Epithelial cell of proximal tubule (primary cell): Measurements from ENCODE around the gene PRXL2B. TPM values are rescaled to one million over a fixed set of nuclear protein-coding genes. Genes with fewer than 3 reads are reported as not detected.

Experiments used
- DNase-seq: peaks from one replicate; pipeline ENCODE4 v3.0.0-alpha.2; 2011; ENCODE audit warnings: low read depth
- H3K4me3 ChIP-seq: 2 replicates; pipeline ENCODE4 v1.5.1; 2011; ENCODE audit warnings: low read depth, mild to moderate bottlenecking, low read length
- total RNA-seq: library from RNA; depleted of rRNA; stranded (reverse); fragments of >200 nt; gene quantifications from 2 replicates; pipeline ENCODE4 v1.2.3, GENCODE V29; 2015
- TF ChIP-seq, protein P1 (sequence below): conservative IDR thresholded peaks from 2 replicates; pipeline ENCODE4 v1.5.1; 2012; ENCODE audit warnings: low read depth, mild to moderate bottlenecking, low read length

The PRXL2B gene
- total RNA-seq, 1 donor from 2014 or later: 72.2 TPM

DNA sequence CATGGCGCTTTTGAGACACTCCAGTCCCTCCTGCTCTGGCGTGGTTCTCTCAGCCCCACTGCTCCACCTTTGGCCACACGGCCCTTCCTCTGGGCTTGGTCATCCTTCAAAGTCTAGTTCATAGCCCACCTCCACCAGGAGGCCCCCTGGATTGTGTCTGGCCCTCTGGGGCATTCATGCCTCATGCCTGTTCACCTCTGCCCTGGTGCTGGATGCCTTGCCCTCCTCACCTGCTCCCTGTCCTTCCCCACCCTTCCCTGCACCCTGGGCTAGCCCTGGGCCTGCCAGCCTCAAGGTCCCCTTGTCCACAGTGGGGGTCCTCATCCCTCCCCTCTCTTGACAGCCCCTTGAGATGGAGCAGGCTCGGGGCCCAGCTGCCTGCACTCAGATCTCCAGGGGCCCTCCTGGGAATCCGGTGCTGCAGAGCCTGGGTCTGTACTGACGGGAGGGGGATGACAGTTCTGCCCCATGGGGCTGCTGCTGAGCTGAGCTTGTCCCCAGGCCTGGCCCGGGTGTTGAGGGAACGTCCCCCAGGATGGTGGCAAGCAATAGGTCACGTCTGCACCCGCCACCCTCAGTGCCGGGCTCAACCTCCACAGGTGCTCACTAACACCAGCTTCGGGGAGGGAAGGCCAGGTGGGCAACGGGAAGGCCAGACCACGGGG lies 18.4 kb downstream of the PRXL2B start:
- DNase-seq: no peak
- TF ChIP-seq, protein P1, sequence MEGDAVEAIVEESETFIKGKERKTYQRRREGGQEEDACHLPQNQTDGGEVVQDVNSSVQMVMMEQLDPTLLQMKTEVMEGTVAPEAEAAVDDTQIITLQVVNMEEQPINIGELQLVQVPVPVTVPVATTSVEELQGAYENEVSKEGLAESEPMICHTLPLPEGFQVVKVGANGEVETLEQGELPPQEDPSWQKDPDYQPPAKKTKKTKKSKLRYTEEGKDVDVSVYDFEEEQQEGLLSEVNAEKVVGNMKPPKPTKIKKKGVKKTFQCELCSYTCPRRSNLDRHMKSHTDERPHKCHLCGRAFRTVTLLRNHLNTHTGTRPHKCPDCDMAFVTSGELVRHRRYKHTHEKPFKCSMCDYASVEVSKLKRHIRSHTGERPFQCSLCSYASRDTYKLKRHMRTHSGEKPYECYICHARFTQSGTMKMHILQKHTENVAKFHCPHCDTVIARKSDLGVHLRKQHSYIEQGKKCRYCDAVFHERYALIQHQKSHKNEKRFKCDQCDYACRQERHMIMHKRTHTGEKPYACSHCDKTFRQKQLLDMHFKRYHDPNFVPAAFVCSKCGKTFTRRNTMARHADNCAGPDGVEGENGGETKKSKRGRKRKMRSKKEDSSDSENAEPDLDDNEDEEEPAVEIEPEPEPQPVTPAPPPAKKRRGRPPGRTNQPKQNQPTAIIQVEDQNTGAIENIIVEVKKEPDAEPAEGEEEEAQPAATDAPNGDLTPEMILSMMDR: no peak
- no peak overlapping the region for H3K4me3 ChIP-seq

DNA sequence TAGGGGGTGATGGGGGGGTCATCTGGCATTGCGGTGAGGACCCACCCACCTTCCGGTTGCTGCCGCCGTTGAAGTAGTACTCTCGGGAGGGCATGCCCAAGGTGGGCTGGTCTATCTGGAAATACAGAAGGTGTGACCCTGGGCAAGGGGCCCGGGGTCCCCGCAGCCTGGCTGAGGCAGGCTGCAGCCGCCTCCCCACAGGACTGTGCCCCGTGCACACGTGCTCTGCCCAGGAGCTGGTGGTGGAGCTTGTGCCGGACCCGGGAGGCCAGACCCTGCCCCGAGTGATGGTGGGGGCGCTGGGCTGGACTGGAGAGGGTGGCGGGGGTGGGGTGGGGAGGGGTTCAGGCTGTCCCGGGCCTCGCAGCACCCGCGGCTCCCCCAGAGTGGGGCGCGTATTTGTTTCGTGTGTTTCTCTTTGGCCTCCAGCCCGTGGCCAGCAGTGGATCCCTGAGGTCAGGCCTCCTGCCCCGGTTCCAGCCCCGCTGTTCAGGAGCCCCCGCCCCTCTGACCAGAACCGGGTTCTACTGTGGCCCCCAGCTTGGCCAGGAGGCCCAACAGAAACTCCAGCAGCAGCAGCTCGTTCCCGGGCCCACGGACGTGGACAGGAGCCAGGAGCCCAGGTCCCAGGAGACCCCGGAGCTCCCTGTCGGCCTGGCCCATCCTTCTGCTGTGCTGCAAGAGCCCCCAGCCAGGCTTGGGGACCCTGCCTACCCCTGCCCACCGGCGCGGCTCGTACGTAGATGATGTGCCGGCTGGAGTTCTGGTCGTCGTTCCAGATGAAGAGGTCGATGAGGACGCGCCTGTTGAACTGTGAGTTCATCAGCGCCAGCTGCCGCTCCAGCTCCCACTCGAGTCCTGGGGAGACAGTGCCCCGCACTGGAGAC lies 19.2 kb downstream of the PRXL2B start:
- TF ChIP-seq, protein P1: no peak
- no peak overlapping the region for H3K4me3 ChIP-seq
- DNase-seq: no peak

DNA sequence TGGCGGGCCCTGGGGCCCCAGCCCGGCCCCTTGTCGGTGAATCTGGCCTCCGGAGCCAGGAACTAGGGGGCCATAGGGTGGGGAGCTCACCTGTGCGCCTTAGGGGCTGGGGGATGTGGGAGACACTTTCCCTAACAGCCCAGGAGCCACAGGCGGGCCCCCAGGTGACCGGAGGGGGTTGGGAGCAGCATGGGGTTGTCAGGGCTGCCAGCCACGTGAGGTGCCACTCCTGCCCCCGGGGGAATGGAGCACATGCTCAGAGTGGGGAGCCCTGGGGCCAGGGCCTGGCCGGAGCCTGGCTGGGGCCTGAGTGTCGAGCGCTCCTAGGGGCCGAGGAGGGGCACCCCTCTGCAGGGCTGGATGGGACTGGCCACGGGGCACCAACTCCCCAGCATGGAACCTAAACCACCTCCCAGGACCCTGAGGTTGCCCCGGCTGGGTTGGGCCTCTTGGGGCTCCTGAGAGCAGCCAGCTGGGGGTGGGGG lies 19.9 kb downstream of the PRXL2B start:
- TF ChIP-seq, protein P1: no peak
- DNase-seq: no peak
- no peak overlapping the region for H3K4me3 ChIP-seq

DNA sequence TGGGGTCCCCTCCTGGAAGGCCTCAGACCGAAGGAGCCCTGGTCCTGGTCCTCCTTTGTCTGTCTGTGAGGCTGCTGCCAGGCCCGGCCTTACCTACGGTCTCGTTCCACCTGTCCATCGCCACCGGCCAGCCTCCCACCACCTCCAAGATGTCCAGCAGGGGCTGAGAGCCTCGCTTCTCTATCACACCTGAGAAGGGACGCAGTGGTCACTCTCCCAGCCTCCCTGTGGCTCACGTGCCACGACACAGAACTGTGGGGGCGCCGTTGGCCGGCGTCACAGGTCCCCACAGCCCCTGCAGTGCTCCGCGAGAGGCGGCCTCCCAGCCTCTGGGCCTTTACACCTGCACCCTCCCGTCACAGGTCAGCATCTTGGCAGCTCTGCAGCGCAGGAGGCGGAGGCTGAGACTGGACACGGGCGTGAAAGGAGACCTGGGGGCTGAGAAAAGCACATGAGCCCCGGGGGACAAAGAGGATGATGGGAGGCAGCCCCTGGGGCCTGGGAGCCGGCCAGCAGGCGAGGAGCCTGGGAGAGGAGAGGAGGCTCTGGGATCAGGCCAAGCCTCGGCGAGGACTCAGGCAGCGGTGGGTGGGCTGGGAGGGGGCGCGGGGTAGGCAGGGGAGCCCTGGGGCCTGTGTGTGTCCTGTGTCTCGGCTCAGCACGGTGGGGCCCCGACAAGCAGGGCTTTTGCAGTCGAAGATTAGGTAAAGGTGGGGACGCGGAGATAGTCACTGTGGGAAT lies 20.5 kb downstream of the PRXL2B start:
- TF ChIP-seq, protein P1: no peak
- no peak overlapping the region for H3K4me3 ChIP-seq
- DNase-seq: no peak

DNA sequence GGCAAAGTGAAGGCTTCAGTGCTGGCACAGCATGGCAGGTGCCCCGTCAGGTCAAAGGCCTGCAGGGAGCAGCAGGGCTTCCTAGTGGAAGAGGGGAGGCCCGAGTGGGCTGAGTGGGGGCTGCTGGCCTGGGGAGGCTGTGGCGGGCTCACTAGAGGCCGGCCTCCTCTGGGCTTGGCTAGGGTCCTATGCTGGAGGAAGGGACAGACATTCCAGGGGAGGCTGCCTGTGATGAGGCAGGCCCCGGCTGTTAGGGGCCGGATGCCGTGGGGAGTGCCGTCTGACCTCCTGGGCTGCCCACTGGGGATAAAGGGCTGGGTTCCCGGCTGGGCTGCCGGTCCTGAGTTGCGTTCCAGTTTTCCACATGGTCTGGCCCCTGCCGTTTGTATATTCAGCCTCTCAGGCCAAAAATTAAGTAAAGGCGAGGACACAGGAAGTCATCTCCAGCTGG lies 21.1 kb downstream of the PRXL2B start:
- DNase-seq: no peak

More for the DNA sequence above, 21.1 kb downstream of the PRXL2B start:
- H3K4me3 ChIP-seq: no peak overlapping the region
- TF ChIP-seq, protein P1: no peak
